ENCODE measurements around the gene HKDC1.

HKDC1 gene

GRCh38 chr10:69261184-69261583 is 41.1 kb downstream of the HKDC1 start:
- Histone ChIP-seq H3K4me2 (ENCODE audit: low read depth, low read length, poor library complexity, severe bottlenecking) (no peak overlapping the region), H4K20me1 (ENCODE audit: insufficient read depth, low read length, poor library complexity, severe bottlenecking) (no peaks in the 10 kb centered on the region), H3K4me3 (ENCODE audit: low read length, poor library complexity, severe bottlenecking) (no peak overlapping the region), H3K9ac (ENCODE audit: low read depth, low read length, poor library complexity, severe bottlenecking) (no peak overlapping the region), H2AFZ (ENCODE audit: low read length) (no peak overlapping the region), H3K79me2 (ENCODE audit: insufficient read depth, low read length) (no peaks in the 10 kb centered on the region), H3K4me1 (ENCODE audit: insufficient read depth, low read length, poor library complexity, severe bottlenecking) (no peaks in the 10 kb centered on the region), H3K9me3 (ENCODE audit: insufficient read depth, low read depth, low read length) (no peaks in the 10 kb centered on the region), H3K36me3 (ENCODE audit: insufficient read depth, low read length) (no peaks in the 10 kb centered on the region), H3K9me2 (replicated peaks; ENCODE audit: low read depth, low read length) (no peaks in the 10 kb centered on the region), H3F3A (ENCODE audit: low read depth) (no peaks in the 10 kb centered on the region), H3K27me3 (ENCODE audit: insufficient read depth, low read length, poor library complexity, severe bottlenecking) (no peaks in the 10 kb centered on the region)
- TF ChIP-seq EZH2phosphoT487 (IDR thresholded peaks at IDR 0.05; ENCODE audit: borderline replicate concordance) (no peak), CTCF (conservative IDR thresholded peaks at IDR 0.05; ENCODE audit: low read length) (no peak)

GRCh38 chr10:69262292-69262751 is 42.2 kb downstream of the HKDC1 start:
- Histone ChIP-seq H3K9me2 (replicated peaks; ENCODE audit: low read depth, low read length) (no peaks in the 10 kb centered on the region), H3K4me2 (ENCODE audit: low read depth, low read length, poor library complexity, severe bottlenecking) (no peak overlapping the region), H3K9ac (ENCODE audit: low read depth, low read length, poor library complexity, severe bottlenecking) (no peak overlapping the region), H3K4me1 (ENCODE audit: insufficient read depth, low read length, poor library complexity, severe bottlenecking) (no peaks in the 10 kb centered on the region), H2AFZ (ENCODE audit: low read length) (no peak overlapping the region), H3F3A (ENCODE audit: low read depth) (no peaks in the 10 kb centered on the region), H3K79me2 (ENCODE audit: insufficient read depth, low read length) (no peaks in the 10 kb centered on the region), H3K27me3 (ENCODE audit: insufficient read depth, low read length, poor library complexity, severe bottlenecking) (no peaks in the 10 kb centered on the region), H3K9me3 (ENCODE audit: insufficient read depth, low read depth, low read length) (no peaks in the 10 kb centered on the region), H4K20me1 (ENCODE audit: insufficient read depth, low read length, poor library complexity, severe bottlenecking) (no peaks in the 10 kb centered on the region), H3K36me3 (ENCODE audit: insufficient read depth, low read length) (no peaks in the 10 kb centered on the region), H3K4me3 (ENCODE audit: low read length, poor library complexity, severe bottlenecking) (no peak overlapping the region)
- no peak for TF ChIP-seq EZH2phosphoT487 (IDR thresholded peaks at IDR 0.05; ENCODE audit: borderline replicate concordance)
- TF ChIP-seq CTCF (conservative IDR thresholded peaks at IDR 0.05; ENCODE audit: low read length), result no peak

GRCh38 chr10:69265521-69265920 is 45.4 kb downstream of the HKDC1 start:
- H2AFZ ChIP-seq (ENCODE audit: low read length), result no peak overlapping the region
- TF ChIP-seq CTCF (conservative IDR thresholded peaks at IDR 0.05; ENCODE audit: low read length) (no peak), EZH2phosphoT487 (IDR thresholded peaks at IDR 0.05; ENCODE audit: borderline replicate concordance) (no peak)
- H3K27me3 ChIP-seq (ENCODE audit: insufficient read depth, low read length, poor library complexity, severe bottlenecking), result no peaks in the 10 kb centered on the region
- no peaks in the 10 kb centered on the region for H3K79me2 ChIP-seq (ENCODE audit: insufficient read depth, low read length)
- no peaks in the 10 kb centered on the region for H4K20me1 ChIP-seq (ENCODE audit: insufficient read depth, low read length, poor library complexity, severe bottlenecking)
- no peaks in the 10 kb centered on the region for H3K9me2 ChIP-seq (replicated peaks; ENCODE audit: low read depth, low read length)
- H3K4me1 ChIP-seq (ENCODE audit: insufficient read depth, low read length, poor library complexity, severe bottlenecking), result no peaks in the 10 kb centered on the region
- H3K4me2 ChIP-seq (ENCODE audit: low read depth, low read length, poor library complexity, severe bottlenecking), result no peak overlapping the region
- H3K4me3 ChIP-seq (ENCODE audit: low read length, poor library complexity, severe bottlenecking), result no peak overlapping the region
- H3K9me3 ChIP-seq (ENCODE audit: insufficient read depth, low read depth, low read length), result no peaks in the 10 kb centered on the region
- no peak overlapping the region for H3K9ac ChIP-seq (ENCODE audit: low read depth, low read length, poor library complexity, severe bottlenecking)
- H3F3A ChIP-seq (ENCODE audit: low read depth), result no peaks in the 10 kb centered on the region
- H3K36me3 ChIP-seq (ENCODE audit: insufficient read depth, low read length), result no peaks in the 10 kb centered on the region
